ENCODE measurements around the gene PCDH15.
"Not testable (repeated sequence)": the region's sequence is repeated elsewhere in the genome, so short reads cannot be mapped to it uniquely, and the experiment has no call there.

PCDH15 gene

DNA sequence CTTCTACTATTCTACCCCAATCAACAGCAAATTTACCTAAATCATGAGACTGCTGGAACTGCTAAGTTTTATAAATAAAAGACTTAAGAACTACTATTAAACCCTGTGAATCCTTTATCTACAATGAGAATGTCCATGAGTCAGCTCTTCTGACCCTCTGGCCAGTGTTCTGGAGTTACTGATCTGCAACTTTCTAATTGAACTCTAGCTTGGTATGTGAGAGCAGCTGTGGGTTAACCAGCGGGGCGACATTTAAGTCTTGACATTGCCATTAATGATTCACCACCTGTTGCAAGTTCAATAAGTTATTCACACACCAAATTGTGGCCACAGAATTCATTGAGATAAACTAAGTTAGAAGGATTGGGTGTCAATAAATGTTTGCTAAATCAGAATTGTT, 359.8 kb downstream of the PCDH15 start:
- DNase-seq (ENCODE audit: low spot score) = no peak
- in situ Hi-C loops (cut with MboI; ENCODE audit: low sequenced_read_pairs, unreplicated experiment) = no loop called here
- TF ChIP-seq, protein P1, sequence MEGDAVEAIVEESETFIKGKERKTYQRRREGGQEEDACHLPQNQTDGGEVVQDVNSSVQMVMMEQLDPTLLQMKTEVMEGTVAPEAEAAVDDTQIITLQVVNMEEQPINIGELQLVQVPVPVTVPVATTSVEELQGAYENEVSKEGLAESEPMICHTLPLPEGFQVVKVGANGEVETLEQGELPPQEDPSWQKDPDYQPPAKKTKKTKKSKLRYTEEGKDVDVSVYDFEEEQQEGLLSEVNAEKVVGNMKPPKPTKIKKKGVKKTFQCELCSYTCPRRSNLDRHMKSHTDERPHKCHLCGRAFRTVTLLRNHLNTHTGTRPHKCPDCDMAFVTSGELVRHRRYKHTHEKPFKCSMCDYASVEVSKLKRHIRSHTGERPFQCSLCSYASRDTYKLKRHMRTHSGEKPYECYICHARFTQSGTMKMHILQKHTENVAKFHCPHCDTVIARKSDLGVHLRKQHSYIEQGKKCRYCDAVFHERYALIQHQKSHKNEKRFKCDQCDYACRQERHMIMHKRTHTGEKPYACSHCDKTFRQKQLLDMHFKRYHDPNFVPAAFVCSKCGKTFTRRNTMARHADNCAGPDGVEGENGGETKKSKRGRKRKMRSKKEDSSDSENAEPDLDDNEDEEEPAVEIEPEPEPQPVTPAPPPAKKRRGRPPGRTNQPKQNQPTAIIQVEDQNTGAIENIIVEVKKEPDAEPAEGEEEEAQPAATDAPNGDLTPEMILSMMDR (IDR thresholded peaks at IDR 0.05; ENCODE audit: borderline replicate concordance, control extremely low read depth, extremely low read depth, insufficient read depth, missing control alignments) = no peak

DNA sequence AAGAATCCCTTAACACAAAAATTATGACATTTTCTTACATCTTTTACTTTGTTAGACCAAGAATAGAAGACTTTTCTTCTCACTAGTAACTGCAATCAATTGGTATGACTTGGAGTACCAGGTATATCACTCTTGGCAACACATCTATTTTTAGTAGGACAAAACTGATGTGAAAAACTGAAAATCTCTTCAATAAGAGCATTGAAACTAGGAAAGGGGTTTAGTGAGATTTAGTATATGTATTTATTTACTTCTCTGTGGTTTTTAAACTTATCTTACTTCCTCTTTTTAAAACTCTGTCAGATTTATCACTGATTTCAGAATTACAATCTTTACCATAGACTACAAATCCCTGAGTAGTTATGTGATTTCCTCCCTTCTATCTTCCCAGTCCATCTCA, 366.2 kb downstream of the PCDH15 start:
- TF ChIP-seq, protein P1 (IDR thresholded peaks at IDR 0.05; ENCODE audit: borderline replicate concordance, control extremely low read depth, extremely low read depth, insufficient read depth, missing control alignments) = no peak
- DNase-seq (ENCODE audit: low spot score) = peak; percentile 5
- in situ Hi-C loops (cut with MboI; ENCODE audit: low sequenced_read_pairs, unreplicated experiment) = no loop called here

DNA sequence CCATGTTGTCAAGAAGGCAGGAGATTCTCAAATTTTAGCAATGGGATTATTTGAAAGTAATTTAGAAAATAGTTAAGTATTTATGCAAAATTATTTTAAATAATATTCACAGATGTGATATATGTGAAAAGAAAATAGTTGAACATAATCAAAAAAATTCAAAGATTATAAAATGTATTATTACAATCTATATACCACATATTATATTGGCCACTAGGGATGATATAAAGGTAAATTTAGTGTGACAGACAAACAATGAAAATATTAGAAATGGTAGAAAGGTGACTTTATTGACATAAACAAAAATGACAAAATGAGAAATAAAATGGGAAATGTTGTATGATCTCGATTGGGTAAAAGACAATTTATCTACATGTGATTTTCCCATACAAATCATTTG, 385.5 kb downstream of the PCDH15 start:
- in situ Hi-C loops (cut with MboI; ENCODE audit: low sequenced_read_pairs, unreplicated experiment) = no loop called here
- DNase-seq (ENCODE audit: low spot score) = no peak
- TF ChIP-seq, protein P1 (IDR thresholded peaks at IDR 0.05; ENCODE audit: borderline replicate concordance, control extremely low read depth, extremely low read depth, insufficient read depth, missing control alignments) = no peak

DNA sequence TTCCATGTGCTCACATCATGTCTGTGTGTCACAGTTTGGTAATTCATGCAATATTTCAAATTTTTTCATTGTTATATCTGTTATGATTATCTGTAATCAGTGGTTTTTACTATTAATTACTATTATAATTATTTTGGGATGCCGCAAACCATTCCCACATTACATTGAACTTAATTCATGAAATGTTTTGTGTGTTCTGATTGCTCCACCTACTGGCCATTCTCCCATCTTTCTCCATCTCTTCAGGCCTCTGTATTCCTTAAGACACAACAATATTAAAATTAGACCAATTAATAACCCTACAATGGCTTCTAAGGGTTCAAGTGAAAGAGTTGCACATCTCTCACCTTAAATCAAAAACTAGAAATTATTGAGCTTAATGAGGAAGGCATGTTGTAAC, 398.5 kb downstream of the PCDH15 start:
- no peak for DNase-seq (ENCODE audit: low spot score)
- TF ChIP-seq, protein P1 (IDR thresholded peaks at IDR 0.05; ENCODE audit: borderline replicate concordance, control extremely low read depth, extremely low read depth, insufficient read depth, missing control alignments) = no peak

DNA sequence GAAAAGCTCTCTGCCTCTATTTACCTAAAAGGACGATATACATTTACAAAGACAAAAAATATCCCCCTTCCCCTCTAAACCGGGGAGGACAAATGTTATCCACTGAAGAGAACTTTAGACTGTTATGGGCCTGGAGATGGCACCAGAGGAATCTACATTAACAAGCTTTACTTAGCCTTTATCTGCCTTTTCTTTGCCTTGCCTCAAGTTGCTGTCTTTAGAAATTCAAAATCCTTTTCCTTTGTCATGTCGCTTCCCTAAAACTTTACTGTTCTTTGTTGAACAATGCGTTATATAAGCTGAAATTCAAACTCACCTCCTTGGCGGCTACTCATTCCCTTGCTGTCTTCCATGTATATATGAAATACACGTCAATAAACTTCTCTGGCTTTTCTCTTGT, 405.0 kb downstream of the PCDH15 start:
- TF ChIP-seq, protein P1 (IDR thresholded peaks at IDR 0.05; ENCODE audit: borderline replicate concordance, control extremely low read depth, extremely low read depth, insufficient read depth, missing control alignments) = no peak

More for the DNA sequence above, 398.5 kb downstream of the PCDH15 start:
- in situ Hi-C loops (cut with MboI; ENCODE audit: low sequenced_read_pairs, unreplicated experiment) = no loop called here

DNA sequence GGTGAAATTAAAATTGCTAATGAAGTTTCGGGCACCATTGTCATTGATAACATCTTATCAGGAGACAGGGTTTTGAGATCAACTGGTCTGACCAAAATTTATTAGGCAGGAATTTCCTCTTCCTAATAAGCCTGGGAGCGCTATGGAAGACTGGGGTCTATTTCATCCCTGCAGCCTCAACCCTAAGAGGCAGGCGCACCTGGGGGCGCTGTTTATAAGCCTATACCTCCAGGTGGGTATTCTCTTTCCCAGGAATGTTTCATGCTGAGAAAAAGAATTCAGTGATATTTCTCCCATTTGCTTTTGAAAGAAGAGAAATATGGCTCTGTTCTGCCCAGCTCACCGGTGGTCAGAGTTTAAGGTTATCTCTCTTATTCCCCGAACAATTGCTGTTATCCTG, 406.4 kb downstream of the PCDH15 start:
- in situ Hi-C loops (cut with MboI; ENCODE audit: low sequenced_read_pairs, unreplicated experiment); DNase-seq (ENCODE audit: low spot score): not testable (repeated sequence)

More for the DNA sequence above, 405.0 kb downstream of the PCDH15 start:
- in situ Hi-C loops (cut with MboI; ENCODE audit: low sequenced_read_pairs, unreplicated experiment) = no loop called here
- DNase-seq (ENCODE audit: low spot score) = no peak

DNA sequence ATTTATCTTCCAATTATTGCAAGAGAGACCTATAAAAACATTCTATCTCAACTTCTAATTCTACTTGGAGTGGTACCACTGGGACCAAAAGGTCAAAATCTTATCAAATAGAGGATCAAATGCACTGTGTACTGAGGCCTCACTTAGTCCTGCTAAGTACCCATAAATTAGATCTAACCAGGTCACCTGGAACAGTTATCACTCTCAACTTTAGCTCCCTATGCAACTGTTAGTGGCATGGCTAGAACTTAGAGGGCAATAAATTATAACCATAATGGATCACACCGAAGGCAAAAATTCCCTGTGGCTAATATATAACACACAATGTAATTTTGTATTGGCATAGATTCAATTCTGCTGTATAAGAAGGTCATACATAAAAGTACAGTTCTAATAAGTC, 428.9 kb downstream of the PCDH15 start:
- DNase-seq (ENCODE audit: low spot score) = no peak
- in situ Hi-C loops (cut with MboI; ENCODE audit: low sequenced_read_pairs, unreplicated experiment) = no loop called here

More for the DNA sequence above, 428.9 kb downstream of the PCDH15 start:
- TF ChIP-seq, protein P1 (IDR thresholded peaks at IDR 0.05; ENCODE audit: borderline replicate concordance, control extremely low read depth, extremely low read depth, insufficient read depth, missing control alignments) = no peak
